Measurements from ENCODE around the gene SRRM4. TPM values are rescaled to one million over a fixed set of nuclear protein-coding genes. Genes with fewer than 3 reads are reported as not detected.

The SRRM4 gene
- polyA plus RNA-seq, 1 experiment, result not detected

- H3K4me3 ChIP-seq (ENCODE audit: low read depth, low read length), result no peak overlapping the region
- TF ChIP-seq, protein P1, sequence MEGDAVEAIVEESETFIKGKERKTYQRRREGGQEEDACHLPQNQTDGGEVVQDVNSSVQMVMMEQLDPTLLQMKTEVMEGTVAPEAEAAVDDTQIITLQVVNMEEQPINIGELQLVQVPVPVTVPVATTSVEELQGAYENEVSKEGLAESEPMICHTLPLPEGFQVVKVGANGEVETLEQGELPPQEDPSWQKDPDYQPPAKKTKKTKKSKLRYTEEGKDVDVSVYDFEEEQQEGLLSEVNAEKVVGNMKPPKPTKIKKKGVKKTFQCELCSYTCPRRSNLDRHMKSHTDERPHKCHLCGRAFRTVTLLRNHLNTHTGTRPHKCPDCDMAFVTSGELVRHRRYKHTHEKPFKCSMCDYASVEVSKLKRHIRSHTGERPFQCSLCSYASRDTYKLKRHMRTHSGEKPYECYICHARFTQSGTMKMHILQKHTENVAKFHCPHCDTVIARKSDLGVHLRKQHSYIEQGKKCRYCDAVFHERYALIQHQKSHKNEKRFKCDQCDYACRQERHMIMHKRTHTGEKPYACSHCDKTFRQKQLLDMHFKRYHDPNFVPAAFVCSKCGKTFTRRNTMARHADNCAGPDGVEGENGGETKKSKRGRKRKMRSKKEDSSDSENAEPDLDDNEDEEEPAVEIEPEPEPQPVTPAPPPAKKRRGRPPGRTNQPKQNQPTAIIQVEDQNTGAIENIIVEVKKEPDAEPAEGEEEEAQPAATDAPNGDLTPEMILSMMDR (IDR thresholded peaks at IDR 0.05; ENCODE audit: insufficient read depth, low read depth, low read length), result peak; percentile 45; the same call in 1 of the 2 replicates
- no peaks in the 10 kb centered on the region for H3K36me3 ChIP-seq (ENCODE audit: control insufficient read depth, insufficient read depth, low read length)
- H3K27me3 ChIP-seq (ENCODE audit: control insufficient read depth, insufficient read depth, low read length), result no peaks in the 10 kb centered on the region
- ChIA-PET CTCF (interaction anchor here (0.7 to 1.6 kb wide), 6 partner anchors 10 to 659 kb away, joined by 3 to 8 read pairs (median 4); no protein-coding TSS in a partner anchor), POLR2A (interaction anchor here (0.5 kb wide), 1 partner anchor 1163 kb away, joined by 3 read pairs; no protein-coding TSS in a partner anchor)
- no peak for DNase-seq (ENCODE audit: low read depth)
These were observed 55.8 kb downstream of the SRRM4 start for GRCh38 chr12:119036878-119037825.

GRCh38 chr12:119044094-119044493, 62.8 kb downstream of the SRRM4 start:
- Histone ChIP-seq H3K4me3 (ENCODE audit: low read depth, low read length) (no peak overlapping the region), H3K27me3 (ENCODE audit: control insufficient read depth, insufficient read depth, low read length) (no peaks in the 10 kb centered on the region), H3K36me3 (ENCODE audit: control insufficient read depth, insufficient read depth, low read length) (no peaks in the 10 kb centered on the region)
- no peak for DNase-seq (ENCODE audit: low read depth)
- TF ChIP-seq, protein P1 (IDR thresholded peaks at IDR 0.05; ENCODE audit: insufficient read depth, low read depth, low read length), result no peak
- ChIA-PET CTCF (no interaction called here), POLR2A (no interaction called here)

GRCh38 chr12:119047641-119048040, 66.3 kb downstream of the SRRM4 start:
- DNase-seq (ENCODE audit: low read depth), result no peak
- ChIA-PET CTCF (interaction anchor here (1.1 kb wide), 1 partner anchor 11 kb away, joined by 4 read pairs; no protein-coding TSS in a partner anchor), POLR2A (no interaction called here)
- TF ChIP-seq, protein P1 (IDR thresholded peaks at IDR 0.05; ENCODE audit: insufficient read depth, low read depth, low read length), result no peak
- H3K27me3 ChIP-seq (ENCODE audit: control insufficient read depth, insufficient read depth, low read length), result no peaks in the 10 kb centered on the region
- H3K4me3 ChIP-seq (ENCODE audit: low read depth, low read length), result no peak overlapping the region
- no peaks in the 10 kb centered on the region for H3K36me3 ChIP-seq (ENCODE audit: control insufficient read depth, insufficient read depth, low read length)

DNA sequence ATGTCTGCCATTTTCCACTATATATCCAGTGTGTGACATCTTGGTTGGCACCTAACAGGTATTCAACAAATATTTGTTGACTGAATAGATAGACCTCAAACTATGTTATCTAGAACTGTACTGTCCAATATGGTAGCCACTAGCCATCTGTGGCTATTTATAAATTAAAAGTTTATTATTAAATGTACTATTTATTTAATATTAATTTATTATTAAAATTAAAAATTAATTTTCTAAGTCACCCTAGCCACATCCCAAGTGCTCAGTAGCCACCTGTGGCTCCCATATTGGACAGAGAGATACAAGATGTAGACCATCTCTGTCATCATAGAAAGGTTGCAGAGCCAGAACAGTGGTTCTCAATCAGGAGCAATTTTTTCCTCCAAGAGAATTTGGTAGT, 69.3 kb downstream of the SRRM4 start:
- H3K4me3 ChIP-seq (ENCODE audit: low read depth, low read length), result no peak overlapping the region
- TF ChIP-seq, protein P1 (IDR thresholded peaks at IDR 0.05; ENCODE audit: insufficient read depth, low read depth, low read length), result no peak
- DNase-seq (ENCODE audit: low read depth), result no peak
- H3K36me3 ChIP-seq (ENCODE audit: control insufficient read depth, insufficient read depth, low read length), result no peaks in the 10 kb centered on the region
- CTCF ChIA-PET, result no interaction called here
- POLR2A ChIA-PET, result no interaction called here
- no peaks in the 10 kb centered on the region for H3K27me3 ChIP-seq (ENCODE audit: control insufficient read depth, insufficient read depth, low read length)

DNA sequence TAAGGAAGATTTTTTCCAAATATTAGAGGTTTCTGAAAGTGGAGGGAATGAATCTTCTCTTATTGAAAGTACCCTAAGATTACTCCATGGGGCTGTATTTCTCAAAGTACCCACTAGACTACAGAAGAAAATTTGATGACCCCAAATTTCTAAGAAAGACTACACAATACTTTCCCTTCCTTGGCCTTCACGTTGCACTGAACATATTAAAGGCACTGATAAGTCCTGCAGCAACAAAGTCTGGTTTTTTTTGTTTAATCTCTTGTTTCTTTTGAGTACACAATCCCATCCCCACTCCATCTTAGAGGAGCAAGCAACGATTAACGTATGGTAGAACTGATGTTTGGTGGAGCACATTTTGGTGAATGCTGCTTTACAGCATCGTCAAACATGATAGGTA, 70.1 kb downstream of the SRRM4 start:
- no peak for DNase-seq (ENCODE audit: low read depth)
- H3K4me3 ChIP-seq (ENCODE audit: low read depth, low read length), result no peak overlapping the region
- TF ChIP-seq, protein P1 (IDR thresholded peaks at IDR 0.05; ENCODE audit: insufficient read depth, low read depth, low read length), result no peak
- CTCF ChIA-PET, result no interaction called here
- H3K27me3 ChIP-seq (ENCODE audit: control insufficient read depth, insufficient read depth, low read length), result no peaks in the 10 kb centered on the region
- no peaks in the 10 kb centered on the region for H3K36me3 ChIP-seq (ENCODE audit: control insufficient read depth, insufficient read depth, low read length)
- POLR2A ChIA-PET, result no interaction called here

Measured in BJ (cell line).